Stimulated activated CD8-positive, alpha-beta memory T cell treated with anti-CD3 and anti-CD28 coated beads, Interleukin-7, amount 100 ng/mL, for 24 hours (primary cell): ENCODE measurements around the gene UBE2D2.
A peak's percentile ranks its signal among the peaks of the same experiment; 100 is the strongest.
"Not testable (repeated sequence)": the region's sequence is repeated elsewhere in the genome, so short reads cannot be mapped to it uniquely, and the experiment has no call there.

Experiments
- DNase-seq: peaks from one replicate; pipeline ENCODE4 v3.0.0-alpha.2; 2020; ENCODE audit warnings: low read depth

UBE2D2 gene

GRCh38 chr5:139560752-139561654 lies at the start of gene UBE2D2:
UBE2D2 (plus strand) TSS chr5:139561339; CDS start chr5:139561792, 453 bp downstream.
- peak; percentile 90 for DNase-seq

GRCh38 chr5:139512786-139513390 lies 48.3 kb upstream of the UBE2D2 start:
- no peak for DNase-seq

- DNase-seq = peak; percentile 51
Measured at GRCh38 chr5:139513434-139513833, 47.7 kb upstream of the UBE2D2 start.

GRCh38 chr5:139513852-139514485 lies 47.2 kb upstream of the UBE2D2 start:
- no peak for DNase-seq

DNA sequence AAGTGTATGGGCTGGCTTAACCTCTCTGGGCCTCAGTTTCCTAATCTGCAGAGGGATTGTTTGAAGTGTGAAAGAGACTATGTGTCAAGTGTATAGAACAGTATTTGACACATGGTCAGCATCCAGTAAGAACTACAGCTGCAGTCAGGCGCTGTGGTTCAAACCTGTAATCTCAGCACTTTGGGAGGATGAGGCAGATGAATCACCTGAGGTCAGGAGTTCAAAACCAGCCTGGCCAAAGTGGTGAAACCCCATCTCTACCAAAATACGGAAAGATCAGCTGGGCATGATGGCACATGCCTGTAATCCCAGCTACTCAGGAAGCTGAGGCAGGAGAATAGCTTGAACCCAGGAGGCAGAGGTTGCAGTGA lies 46.7 kb upstream of the UBE2D2 start:
- DNase-seq = no peak

DNA sequence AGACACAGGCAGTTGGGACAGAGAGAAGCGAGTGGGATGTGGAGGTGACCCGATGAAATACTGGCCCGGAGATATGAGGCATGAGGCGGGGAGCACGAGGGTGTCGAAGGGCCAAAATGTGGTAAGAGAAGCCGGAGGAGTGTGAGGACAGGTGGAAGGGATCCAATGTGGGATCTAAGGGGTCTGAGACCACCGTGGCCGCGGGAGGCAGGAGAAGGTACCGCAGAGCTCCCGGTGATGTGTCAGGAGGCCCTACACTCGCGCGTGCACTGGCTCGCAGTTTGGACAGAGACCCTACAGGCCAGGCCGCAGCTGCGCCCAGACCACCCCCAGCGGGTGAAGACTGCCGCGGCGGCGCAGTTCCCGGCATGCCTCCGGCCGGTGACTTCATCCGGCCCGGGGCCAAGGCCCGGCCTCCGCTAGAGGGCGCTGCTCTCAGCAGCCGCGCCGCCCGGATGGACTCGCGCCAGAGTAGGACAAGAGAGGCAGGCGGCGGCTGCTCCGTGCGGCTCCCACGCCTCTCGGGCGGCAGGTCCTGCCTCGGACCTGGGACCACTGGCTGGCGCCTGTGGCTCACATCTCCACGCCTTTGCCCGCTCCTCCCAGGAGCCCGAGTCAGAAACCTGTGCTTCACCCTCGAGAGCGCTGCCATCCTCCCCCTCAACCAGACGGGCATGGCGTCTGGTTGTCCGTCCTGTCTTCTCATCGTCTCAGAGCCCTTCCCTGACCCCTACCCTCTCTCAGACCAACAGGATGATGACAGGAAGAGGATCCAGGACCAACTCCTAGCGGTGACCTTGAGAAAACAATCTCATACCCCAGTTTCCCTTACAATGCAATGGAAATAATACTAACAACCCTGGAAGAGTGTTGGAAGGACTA lies 43.2 kb upstream of the UBE2D2 start:
- DNase-seq = peak; percentile 83

- DNase-seq = no peak
Measured at GRCh38 chr5:139523635-139524445, 37.3 kb upstream of the UBE2D2 start.

GRCh38 chr5:139524446-139524845 lies 36.7 kb upstream of the UBE2D2 start:
- no peak for DNase-seq

DNA sequence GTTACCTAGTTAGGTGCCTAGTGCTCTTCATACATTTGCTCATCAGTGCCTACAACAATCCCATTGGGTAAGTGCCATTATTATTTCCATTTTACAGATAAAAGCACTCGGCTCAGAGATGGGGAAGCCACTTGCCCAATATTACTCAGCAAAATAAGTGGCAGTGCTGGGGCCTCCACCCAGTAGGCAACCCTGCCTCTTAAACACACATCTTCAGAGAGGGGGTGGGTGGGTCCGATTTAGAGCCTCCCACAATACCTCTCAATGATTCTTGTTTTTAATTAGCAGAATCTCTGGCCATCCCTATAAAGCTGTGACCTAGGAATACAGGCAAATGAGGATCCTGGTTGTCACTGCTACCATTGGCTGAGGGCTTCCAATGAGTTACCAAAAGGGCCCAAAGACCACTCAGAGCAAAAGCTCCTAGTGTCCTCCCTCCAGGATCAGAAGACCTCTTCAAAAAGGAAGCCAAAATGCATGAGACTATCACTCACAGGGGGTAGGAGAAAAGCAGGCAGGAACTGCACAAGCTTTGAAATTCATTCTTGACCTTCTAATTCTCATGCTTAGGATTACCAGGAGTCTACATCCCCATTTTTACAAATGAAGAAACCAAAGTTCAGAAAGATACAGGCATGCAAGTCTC lies 36.1 kb upstream of the UBE2D2 start:
- DNase-seq = no peak

GRCh38 chr5:139525586-139526308 lies 35.4 kb upstream of the UBE2D2 start:
- not testable (repeated sequence) for DNase-seq

DNA sequence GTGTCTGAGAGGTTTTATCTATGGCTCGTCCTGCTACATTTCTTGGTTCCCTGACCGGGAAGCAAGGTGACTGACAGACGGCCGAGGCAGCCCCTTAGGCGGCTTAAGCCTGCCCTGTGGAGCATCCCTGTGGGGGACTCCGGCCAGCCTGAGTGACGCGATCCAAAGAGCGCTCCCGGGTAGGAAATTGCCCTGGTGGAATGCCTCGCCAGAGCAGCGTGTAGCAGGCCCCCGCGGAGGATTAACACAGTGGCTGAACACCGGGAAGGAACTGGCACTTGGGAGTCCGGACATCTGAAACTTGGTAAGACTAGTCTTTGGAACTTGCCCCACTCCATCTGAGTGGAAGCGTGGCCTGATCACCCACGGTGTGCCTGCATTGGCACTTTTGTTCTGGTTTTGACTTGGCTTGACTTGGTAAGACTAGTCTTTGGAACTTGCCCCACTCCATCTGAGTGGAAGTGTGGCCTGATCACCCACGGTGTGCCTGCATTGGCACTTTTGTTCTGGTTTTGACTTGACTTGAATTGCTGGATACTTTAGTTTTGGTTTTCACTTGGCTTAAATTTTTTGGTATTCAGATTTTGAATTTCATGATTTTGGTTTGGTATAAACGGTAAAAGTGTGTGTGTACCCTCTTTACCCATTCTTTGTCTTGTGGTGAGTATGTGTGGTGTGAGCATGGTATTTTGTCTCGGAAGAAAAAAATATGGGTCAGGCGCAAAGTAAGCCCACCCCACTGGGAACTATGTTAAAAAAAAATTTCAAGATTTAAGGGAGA lies 34.6 kb upstream of the UBE2D2 start:
- DNase-seq = not testable (repeated sequence)

DNA sequence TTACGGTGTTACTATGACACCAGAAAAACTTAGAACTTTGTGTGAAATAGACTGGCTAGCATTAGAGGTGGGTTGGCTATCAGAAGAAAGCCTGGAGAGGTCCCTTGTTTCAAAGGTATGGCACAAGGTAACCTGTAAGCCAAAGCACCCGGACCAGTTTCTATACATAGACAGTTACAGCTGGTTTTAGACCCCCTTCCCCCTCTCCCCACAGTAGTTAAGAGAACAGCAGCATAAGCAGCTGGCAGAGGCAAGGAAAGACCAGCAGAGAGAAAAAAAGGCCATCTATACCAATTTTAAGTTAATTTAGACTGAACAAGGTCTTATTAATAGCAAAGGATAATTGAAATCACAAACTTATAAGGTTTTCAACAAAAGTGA lies 34.1 kb upstream of the UBE2D2 start:
- not testable (repeated sequence) for DNase-seq

DNA sequence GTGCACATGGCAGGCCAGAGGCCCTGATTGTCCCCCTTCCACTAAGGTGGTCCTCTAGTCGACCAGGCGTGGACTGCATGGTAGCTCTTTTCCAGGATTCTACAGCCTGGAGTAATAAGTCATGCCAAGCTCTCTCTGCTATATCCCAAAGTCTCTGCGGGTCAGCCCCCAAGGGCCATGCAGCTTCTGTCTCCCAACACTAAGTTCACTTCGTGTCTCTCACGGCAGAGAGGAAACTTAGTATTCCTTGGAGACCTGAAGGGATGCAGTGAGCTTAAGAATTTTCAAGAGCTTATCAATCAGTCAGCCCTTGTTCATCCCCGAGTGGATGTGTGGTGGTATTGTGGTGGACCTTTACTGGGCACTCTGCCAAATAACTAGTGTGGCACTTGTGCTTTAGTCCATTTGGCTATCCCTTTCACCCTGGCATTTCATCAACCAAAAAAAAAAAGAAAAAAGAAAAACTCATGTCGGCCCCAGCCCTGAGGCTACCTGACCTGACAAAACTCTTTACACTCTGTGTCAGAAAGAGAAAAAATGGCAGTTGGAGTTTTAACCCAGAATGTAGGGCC lies 33.2 kb upstream of the UBE2D2 start:
- DNase-seq = not testable (repeated sequence)

GRCh38 chr5:139528695-139529094 lies 32.4 kb upstream of the UBE2D2 start:
- DNase-seq = not testable (repeated sequence)

DNA sequence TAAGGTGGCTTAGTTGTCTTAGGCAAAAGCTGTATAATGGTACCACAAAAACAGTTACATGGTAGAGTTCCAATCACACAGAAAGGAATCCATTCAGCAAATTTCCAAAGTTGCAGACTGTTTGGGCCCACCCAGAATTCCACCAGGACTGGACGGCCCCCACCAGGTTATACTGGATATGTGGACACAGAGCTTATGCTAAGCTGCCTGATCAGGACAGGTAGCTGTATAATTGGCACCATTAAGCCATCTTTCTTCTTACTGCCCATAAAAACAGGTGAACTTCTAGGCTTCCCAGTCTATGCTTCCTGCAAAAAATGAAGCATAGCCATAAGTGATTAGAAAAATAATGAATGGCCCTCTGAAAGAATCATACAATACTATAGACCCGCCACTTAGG lies 31.1 kb upstream of the UBE2D2 start:
- not testable (repeated sequence) for DNase-seq

- DNase-seq = no peak
Measured at GRCh38 chr5:139531772-139532169, 29.4 kb upstream of the UBE2D2 start.

GRCh38 chr5:139543423-139543991 lies 17.6 kb upstream of the UBE2D2 start:
- DNase-seq = no peak

- DNase-seq = not testable (repeated sequence)
Measured at GRCh38 chr5:139546593-139546992, 14.5 kb upstream of the UBE2D2 start.
